HPDE6-E6E7 (cell line): Measurements from ENCODE around the gene CADM1.

Source experiments
- DNase-seq: peaks from one replicate; pipeline ENCODE4 v3.0.0; 2011; ENCODE audit warnings: missing footprints; ENCODE audit errors: extremely low spot score

CADM1 gene

GRCh38 chr11:115279813-115280761 lies 224.1 kb downstream of the CADM1 start:
- DNase-seq: no peak

GRCh38 chr11:115276799-115277198 lies 227.4 kb downstream of the CADM1 start:
- no peak for DNase-seq

- no peak for DNase-seq
These were observed 228.0 kb downstream of the CADM1 start for GRCh38 chr11:115276191-115276590.

DNA sequence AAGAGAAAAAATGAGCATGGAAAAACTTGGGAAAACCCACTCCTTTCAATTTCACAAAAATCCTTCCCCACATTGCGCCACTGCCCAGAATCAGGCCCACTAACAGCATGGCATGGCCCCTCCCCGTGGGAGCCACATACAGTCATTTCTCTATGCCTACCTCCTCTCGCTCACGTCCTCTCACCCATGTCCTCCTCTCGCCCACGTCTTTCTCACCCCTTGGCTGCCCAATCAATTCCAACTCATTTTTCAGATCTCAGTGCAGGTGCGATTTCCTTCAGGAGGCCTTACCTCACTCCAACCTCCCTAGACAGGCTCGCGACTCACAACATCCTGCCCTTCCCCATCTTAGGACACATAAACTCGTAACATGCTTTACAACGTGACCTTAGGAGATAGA lies 229.2 kb downstream of the CADM1 start:
- DNase-seq: no peak

DNA sequence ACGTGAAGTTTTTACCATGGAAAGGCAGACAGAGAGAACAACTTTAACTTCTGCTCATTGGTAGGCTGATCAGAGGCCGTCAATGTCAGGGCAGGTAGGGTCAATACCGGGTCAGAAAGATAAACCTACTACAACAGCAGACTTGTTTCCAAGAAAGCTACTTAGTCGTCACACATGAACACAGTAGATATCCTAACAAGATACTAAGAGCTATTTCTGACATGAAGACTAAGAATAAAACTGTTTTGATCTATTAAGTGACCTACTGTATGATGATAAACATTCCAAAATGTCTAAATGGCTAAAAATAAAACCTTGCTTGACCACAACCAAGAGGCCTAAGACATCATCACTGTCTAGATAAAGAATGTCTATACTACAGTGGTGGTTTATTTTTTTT lies 231.3 kb downstream of the CADM1 start:
- DNase-seq: no peak

- no peak for DNase-seq
These were observed 232.6 kb downstream of the CADM1 start for GRCh38 chr11:115271643-115272042.

DNA sequence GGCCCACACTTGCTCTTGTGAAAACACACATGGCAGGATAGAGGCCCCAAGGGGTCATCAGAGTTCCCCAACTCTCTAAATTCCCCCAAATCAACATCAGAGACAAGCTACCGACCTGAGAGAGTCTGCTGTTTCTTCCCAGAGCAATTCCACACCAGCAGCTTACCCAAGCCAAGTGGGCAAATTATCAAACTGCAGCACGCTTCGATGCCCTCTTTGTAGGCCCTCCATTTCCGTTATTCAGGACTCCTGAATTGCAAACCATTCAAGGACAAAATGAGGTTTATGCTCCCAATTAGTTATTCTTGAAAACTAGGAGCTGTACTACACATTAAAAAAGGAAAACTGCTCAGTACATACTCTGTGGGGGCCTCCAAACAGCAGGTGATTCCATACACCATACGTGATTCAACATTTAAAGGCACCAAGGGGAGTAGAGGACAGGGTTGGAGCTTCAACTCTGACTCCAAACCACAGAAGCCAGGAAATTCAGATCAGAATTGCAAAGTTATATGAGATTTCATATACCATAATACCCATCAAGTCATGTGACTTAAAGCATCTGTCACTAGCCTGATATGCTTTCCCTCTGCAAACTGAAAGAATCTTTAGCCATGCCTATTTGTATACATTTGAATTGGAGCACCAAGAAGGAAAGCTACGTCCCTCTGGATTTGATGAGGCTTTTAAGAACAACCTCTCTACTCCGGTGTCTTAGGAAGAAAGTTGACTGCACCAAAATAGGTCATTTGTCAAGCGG lies 234.8 kb downstream of the CADM1 start:
- no peak for DNase-seq

DNA sequence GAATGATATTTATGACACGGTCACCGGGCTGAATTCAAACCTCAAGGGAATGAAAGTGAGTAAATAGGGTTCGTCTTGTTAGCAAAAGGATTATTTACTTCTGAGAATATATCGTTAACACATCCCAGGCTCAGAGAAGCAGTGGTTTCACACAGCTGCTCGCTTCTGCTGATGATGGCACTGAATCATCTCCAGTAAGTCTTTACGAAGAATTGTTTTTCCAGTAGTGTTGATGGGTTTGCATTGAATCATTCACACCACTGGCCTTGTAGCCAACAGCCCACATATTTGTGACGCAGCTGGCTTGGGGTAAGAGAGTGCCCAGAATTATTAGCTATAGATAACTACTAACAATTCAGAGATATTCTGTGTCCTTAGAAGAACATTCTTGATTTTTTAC lies 236.3 kb downstream of the CADM1 start:
- no peak for DNase-seq

DNA sequence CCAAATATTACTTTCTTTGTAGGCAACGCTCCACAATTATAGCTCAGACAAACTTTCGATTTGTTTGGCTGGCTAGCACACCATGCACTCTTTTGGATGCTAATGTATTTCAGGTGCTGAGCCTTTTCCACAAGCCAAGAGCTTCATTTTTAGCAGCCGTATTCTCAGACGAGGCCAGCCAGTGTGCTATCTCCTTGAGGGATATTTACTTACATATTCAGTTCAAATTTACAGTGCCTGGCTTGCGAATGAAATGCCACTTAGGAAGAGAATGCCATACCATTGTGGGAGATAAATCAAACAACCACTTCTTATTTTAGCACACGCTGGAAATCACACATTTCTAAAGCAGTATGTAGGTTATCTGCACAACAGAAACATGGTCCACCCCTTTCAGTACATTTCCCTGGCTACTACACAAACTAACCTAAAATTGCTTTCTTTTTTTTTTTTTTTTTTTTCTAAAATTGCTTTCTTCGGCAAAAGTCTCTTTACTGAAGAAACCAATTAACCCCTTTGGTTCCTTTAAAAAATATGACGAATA lies 236.9 kb downstream of the CADM1 start:
- no peak for DNase-seq

DNA sequence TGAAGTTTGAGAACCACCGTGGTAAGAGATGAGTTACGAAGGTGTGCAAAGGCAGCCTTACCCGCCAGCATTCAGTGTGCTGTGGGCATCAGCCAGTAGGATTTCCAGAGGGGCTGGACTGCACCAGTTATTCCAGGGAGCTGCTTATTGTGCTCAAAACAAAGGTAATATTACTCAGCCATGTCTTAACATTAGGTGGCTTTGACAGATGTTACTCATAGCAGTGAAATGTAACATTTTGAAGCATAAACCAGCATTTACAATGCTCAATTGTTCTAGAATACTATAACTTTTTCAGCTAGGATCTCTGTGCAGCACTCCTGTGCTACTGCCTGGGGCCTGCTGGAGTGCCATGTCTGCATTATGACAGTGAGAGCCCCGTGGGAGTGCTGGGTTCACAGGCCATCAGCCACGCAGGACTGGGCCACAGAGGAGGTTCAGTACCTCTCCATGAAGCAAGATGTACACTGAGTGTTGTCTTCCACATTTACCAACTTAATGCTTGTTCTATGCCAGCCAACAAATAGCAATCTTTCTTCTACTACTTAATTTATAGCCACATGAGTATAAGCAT lies 238.1 kb downstream of the CADM1 start:
- no peak for DNase-seq

GRCh38 chr11:115263799-115264656 lies 240.2 kb downstream of the CADM1 start:
- no peak for DNase-seq

DNA sequence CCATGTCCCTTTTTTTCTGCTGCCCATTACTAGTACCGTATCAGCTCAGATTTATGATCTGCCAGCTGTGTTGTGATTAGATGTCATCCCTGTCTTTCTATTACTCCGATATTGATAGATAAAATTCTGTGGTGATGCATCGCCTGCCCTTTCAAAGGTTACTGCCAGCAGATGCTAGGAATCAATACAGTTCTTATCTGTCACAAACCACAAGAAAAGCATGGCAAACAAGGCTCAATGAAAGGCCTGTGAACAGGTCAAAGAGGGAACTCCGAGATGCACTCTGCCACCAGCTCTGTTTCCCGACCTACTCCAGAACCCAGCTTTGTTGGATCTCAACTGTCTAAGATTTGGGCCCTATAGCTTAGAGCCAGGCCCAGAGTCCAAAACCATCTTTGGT lies 246.0 kb downstream of the CADM1 start:
- no peak for DNase-seq

DNA sequence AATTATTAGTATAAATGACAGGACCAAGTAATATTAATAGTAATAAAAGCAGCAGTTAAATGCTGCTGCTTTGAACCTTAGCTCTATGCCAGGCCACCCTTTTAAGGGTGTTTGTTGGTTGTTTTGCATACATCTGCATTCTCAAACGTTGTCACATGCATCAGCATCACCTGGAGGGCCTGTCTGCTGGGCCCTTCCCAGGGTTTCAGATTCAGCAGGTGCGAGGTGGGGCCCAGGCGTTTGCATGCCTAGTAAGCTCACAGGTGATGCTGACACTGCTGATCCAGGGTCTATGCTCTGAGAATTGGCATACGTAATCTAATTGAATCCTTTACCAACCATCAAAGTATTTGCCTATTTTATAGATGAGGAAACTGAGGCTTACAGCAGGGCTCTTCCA lies 246.5 kb downstream of the CADM1 start:
- no peak for DNase-seq

GRCh38 chr11:115257270-115257669 lies 246.9 kb downstream of the CADM1 start:
- DNase-seq: no peak

GRCh38 chr11:115256397-115257197 lies 247.6 kb downstream of the CADM1 start:
- DNase-seq: no peak

GRCh38 chr11:115255006-115255762 lies 249.0 kb downstream of the CADM1 start:
- DNase-seq: no peak

- DNase-seq: no peak
These were observed 253.1 kb downstream of the CADM1 start for GRCh38 chr11:115251126-115251525.

DNA sequence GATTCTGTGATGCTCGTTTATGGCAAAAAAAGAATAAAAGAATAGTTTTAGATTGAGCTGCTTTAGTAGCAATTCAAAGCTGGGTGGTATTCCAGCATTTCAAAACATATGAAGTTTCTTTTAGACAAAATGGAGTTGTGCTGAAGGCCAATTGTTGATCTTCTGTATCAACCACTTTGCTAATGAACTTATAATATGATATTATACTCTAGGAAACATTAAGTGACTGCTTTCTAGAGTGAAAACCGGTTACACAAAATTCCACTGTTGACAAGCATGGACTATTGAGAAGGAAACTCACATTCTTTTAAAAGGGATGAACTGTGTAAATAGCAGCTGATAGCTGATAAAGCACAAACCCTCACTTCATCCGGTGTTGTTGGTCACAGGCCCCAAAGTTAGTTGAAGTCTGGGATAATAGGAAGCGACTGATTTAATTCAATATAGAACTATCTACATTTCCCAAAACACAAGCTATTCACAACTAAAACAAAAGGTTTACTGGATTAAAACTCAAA lies 255.1 kb downstream of the CADM1 start:
- DNase-seq: no peak

- no peak for DNase-seq
These were observed 256.3 kb downstream of the CADM1 start for GRCh38 chr11:115247953-115248352.
